ENCODE measurements around the gene UNC5C. TPM values are rescaled to one million over a fixed set of nuclear protein-coding genes. Genes with fewer than 3 reads are reported as not detected.

Gene UNC5C
- total RNA-seq, 4 donors from 2014 or later = 2.2 to 19.0 (median 2.5) TPM

DNA sequence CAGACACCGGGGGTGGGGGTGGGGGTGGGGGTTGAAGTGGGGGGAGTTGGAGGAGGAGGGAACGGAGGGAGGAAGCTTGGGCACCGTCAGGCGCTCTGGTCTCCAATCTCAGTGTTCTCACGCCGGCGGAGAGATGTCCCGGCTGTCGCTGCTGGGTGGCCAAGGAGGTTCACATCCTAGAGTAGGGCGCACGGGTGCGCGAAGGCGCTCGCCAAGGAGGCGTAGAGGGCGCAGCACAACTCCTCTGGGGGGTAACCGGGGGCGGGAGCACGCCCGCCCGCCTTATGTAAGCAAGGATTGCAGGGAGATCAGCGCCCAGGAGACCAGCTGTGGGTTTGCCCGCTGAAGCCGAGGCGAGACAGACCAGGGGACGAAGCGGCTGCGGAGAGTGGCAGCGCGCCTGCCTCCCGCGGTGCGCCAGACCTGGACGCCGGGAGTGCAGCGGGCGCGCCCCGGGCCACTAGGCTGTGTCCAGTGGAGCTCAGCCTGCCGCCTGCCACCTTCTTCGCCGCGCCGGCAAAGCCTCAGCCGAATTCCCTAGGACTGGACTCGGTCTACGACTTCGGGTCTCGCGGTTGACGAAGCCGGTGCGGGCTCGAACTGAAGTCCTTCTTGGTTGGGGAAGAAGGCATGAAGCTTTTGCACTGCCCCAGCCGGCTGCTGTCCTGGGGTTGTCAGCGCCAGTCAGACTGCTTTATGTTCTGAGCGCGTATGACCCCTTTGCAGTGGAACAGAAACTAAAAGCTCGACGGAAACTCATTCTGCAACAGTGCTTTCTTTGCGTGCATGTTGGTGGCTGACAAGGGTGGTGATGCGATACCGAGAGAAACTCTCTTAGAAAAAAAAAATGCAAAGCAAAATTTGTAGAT is 707 bp upstream of the UNC5C start:
- peak overlapping the region; percentile 31 to 60 (median 48) for H3K4me3 ChIP-seq
- TF ChIP-seq POLR2A (IDR thresholded peaks at IDR 0.05) (no peak), CTCF (IDR thresholded peaks at IDR 0.05) (no peak)
- no peaks in the 10 kb centered on the region for H3K27me3 ChIP-seq
- peak in 2 of 3 donors; percentile 54 to 62 for DNase-seq
- no peaks in the 10 kb centered on the region for H3K4me1 ChIP-seq
- H3K36me3 ChIP-seq = no peaks in the 10 kb centered on the region
- peak overlapping the region; percentile 60 to 90 (median 76) for H3K27ac ChIP-seq
- no peaks in the 10 kb centered on the region for H3K9me3 ChIP-seq

- TF ChIP-seq CTCF (IDR thresholded peaks at IDR 0.05) (no peak), POLR2A (IDR thresholded peaks at IDR 0.05) (no peak)
- Histone ChIP-seq H3K4me1 (no peaks in the 10 kb centered on the region), H3K27ac (peak overlapping the region; percentile 19 to 90 (median 61)), H3K27me3 (no peaks in the 10 kb centered on the region), H3K36me3 (no peaks in the 10 kb centered on the region), H3K4me3 (peak overlapping the region; percentile 31 to 60 (median 48)), H3K9me3 (no peaks in the 10 kb centered on the region)
- DNase-seq = peak in 2 of 3 donors; percentile 49 to 51
Observed at GRCh38 chr4:95547715-95548471, 880 bp downstream of the UNC5C start.

DNA sequence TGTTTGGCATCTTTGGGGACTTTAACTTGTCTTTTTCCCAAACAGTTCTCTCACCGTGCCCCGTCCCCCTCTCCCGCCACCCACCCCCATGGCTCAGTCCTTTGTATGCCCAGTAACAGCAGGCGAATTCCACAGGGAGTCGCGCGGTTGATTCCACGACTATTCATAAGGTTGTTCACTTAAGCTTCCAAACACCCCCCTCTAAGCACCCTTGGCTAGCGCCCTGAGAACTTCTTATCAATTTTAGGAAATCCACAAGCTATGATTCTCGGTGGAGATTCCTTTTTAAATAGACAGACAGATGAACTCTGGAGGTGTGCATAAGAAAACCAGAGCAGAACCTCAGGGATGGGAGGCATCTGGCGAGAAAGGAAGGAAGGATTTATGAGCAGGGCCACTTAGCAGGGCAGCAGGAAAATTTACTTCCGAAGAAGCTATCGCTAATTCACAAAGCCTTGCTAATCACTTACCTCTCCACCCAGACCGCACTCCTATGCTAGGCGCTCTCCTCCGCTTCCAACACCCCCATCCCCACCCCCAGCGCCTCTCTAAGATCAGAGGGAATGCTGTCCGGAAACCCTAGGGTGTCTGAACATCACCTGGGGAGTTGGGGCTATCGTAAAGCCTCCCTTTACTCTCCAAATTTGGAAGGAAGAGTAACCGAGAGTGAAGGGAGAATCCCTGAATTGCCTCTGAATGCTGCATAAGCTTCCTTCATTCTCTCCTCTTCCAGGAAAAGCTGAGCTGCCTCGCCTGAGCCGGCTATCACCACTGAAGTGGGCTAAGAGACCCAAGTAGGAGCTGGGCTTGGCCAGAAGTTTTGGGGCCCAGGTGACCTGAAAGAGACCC is 1.7 kb downstream of the UNC5C start:
- no peaks in the 10 kb centered on the region for H3K9me3 ChIP-seq
- no peak for TF ChIP-seq CTCF (IDR thresholded peaks at IDR 0.05)
- TF ChIP-seq POLR2A (IDR thresholded peaks at IDR 0.05) = no peak
- H3K4me1 ChIP-seq = no peaks in the 10 kb centered on the region
- peak overlapping the region; percentile 31 to 60 (median 48) for H3K4me3 ChIP-seq
- H3K36me3 ChIP-seq = no peaks in the 10 kb centered on the region
- H3K27ac ChIP-seq = peak overlapping the region; percentile 19 to 90 (median 61)
- DNase-seq = no peak
- H3K27me3 ChIP-seq = no peaks in the 10 kb centered on the region

DNA sequence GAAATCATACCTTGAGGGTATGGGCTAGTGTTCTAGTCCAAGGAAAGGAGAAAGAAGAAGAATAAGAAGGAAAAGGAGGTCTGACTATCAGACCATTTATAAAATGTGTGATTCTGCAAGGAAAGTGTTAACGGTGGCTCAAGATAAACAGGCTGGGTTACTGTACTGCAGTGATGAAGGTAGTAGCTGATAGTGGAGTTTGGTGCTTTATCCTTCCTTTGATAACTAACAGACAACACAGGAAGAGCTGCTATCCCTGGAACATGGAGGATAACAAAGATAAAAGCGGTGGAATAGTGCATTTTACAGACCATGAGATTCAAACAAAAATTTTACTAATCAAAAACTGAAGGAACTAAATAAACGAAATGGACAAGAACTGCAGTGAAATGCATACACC is 2.6 kb downstream of the UNC5C start:
- no peaks in the 10 kb centered on the region for H3K27me3 ChIP-seq
- peak overlapping the region in 1 of 4 donors; percentile 60 for H3K4me3 ChIP-seq
- H3K9me3 ChIP-seq = no peaks in the 10 kb centered on the region
- no peak for DNase-seq
- peak overlapping the region in 1 of 4 donors; percentile 90 for H3K27ac ChIP-seq
- TF ChIP-seq CTCF (IDR thresholded peaks at IDR 0.05) = no peak
- H3K4me1 ChIP-seq = no peaks in the 10 kb centered on the region
- H3K36me3 ChIP-seq = no peaks in the 10 kb centered on the region

DNA sequence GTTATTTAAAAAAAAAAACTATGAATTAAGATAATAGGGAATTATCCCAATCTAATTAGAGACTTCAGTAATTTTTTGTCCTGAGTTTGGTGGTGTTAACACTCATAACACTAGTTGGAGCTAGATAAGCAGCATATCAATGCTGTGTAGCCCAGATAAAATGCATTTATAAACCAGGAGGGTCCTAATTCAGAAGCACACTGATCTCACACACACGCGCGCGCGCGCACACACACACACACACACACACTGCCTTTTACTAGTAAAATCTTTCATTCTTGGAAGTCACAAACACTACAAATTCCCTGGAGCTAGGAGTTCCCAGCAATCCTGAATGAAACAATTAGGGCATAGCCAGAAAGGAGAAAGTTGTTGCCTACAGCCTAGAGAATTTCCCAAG is 3.2 kb downstream of the UNC5C start:
- Histone ChIP-seq H3K4me1 (no peaks in the 10 kb centered on the region), H3K27me3 (no peaks in the 10 kb centered on the region), H3K36me3 (no peaks in the 10 kb centered on the region), H3K4me3 (peak overlapping the region in 1 of 4 donors; percentile 3), H3K9me3 (no peaks in the 10 kb centered on the region), H3K27ac (no peak overlapping the region)
- DNase-seq = no peak
- TF ChIP-seq POLR2A (IDR thresholded peaks at IDR 0.05) (no peak), CTCF (IDR thresholded peaks at IDR 0.05) (no peak)
